HepG2 (cell line): ENCODE data around the gene GLT1D1. TPM values are rescaled to one million over a fixed set of nuclear protein-coding genes. Genes with fewer than 3 reads are reported as not detected.

Source experiments
- AHR ChIP-seq: IDR thresholded peaks from 2 replicates; pipeline ENCODE4 v1.6.1; 2018; ENCODE audit warnings: missing genetic modification reagents, missing compliant biosample characterization
- EEA1 ChIP-seq: sonication (generic); formaldehyde crosslinking; IDR thresholded peaks from 2 replicates; pipeline ENCODE4 v1.5.1; 2020; ENCODE audit warnings: mild to moderate bottlenecking, missing genetic modification reagents, borderline replicate concordance
- GABPA ChIP-seq, 2 experiments: IDR thresholded peaks; 2 replicates each; pipeline ENCODE4 v1.6.1; 2011 to 2016; ENCODE audit warnings: low read depth in 2 of 2, low read length in 1 of 2, missing biosample characterization in 1 of 2, missing genetic modification characterization in 1 of 2
- PRMT3 ChIP-seq: sonication (generic); formaldehyde crosslinking; IDR thresholded peaks from 2 replicates; pipeline ENCODE4 v1.8.1; 2022; ENCODE audit warnings: low read depth, mild to moderate bottlenecking, moderate library complexity, missing genetic modification reagents, borderline replicate concordance
- WIZ ChIP-seq: sonication (generic); formaldehyde crosslinking; IDR thresholded peaks from 2 replicates; pipeline ENCODE4 v1.5.1; 2020; ENCODE audit warnings: mild to moderate bottlenecking, missing genetic modification reagents
- ZIK1 ChIP-seq: sonication (generic); formaldehyde crosslinking; IDR thresholded peaks from 2 replicates; pipeline ENCODE4 v1.5.0; 2020; ENCODE audit warnings: mild to moderate bottlenecking, low read depth, missing genetic modification reagents, borderline replicate concordance
- ZNF326 ChIP-seq: sonication (generic); formaldehyde crosslinking; IDR thresholded peaks from 2 replicates; pipeline ENCODE4 v1.4.0; 2020; ENCODE audit warnings: missing genetic modification reagents, borderline replicate concordance
- ZNF75D ChIP-seq: sonication (generic); formaldehyde crosslinking; IDR thresholded peaks from 2 replicates; pipeline ENCODE4 v1.8.1; 2023; ENCODE audit warnings: missing genetic modification reagents, mild to moderate bottlenecking, borderline replicate concordance
- ZSCAN31 ChIP-seq: sonication (generic); formaldehyde crosslinking; IDR thresholded peaks from 2 replicates; pipeline ENCODE4 v1.5.0; 2020; ENCODE audit warnings: low read depth, mild to moderate bottlenecking, missing genetic modification reagents
- polyA plus RNA-seq, 8 experiments: library from polyadenylated mRNA; depleted of rRNA in 3 of 8; stranded (reverse) in 7 of 8; unstranded in 1 of 8; fragments of >200 nt; fragmentation: Illumina TruSeq in 4 of 8; extraction: Trizol in 4 of 8; gene quantifications; 2 replicates each; pipeline versions ENCODE4 v1.2.1 to v1.2.3, GENCODE V29; 2011 to 2016; ENCODE audit warnings: low read depth in 4 of 8, missing spikeins in 1 of 8, mixed read lengths in 1 of 8; ENCODE audit not compliant: insufficient read depth in 1 of 8
- total RNA-seq, 5 experiments: library from RNA; depleted of rRNA; stranded (reverse); fragments of >200 nt; fragmentation: Illumina TruSeq; extraction: Trizol; gene quantifications; 2 replicates each; pipeline ENCODE4 v1.2.3, GENCODE V29; 2016; ENCODE audit warnings: low read depth in 1 of 5
- TF ChIP-seq, protein P1 (sequence below): sonication (generic); formaldehyde crosslinking; IDR thresholded peaks from 2 replicates; pipeline ENCODE4 v1.4.0; 2020; ENCODE audit warnings: mild to moderate bottlenecking, missing genetic modification reagents
- TF ChIP-seq, protein P2 (sequence below): sonication (generic); formaldehyde crosslinking; IDR thresholded peaks from 2 replicates; pipeline ENCODE4 v1.5.1; 2020; ENCODE audit warnings: missing genetic modification reagents, mild to moderate bottlenecking, borderline replicate concordance
- TF ChIP-seq, protein P3 (sequence below): sonication (generic); formaldehyde crosslinking; conservative IDR thresholded peaks from 2 replicates; pipeline ENCODE4 v1.5.0; 2020; ENCODE audit warnings: missing genetic modification reagents
- TF ChIP-seq, protein P4 (sequence below): sonication (generic); formaldehyde crosslinking; IDR thresholded peaks from 2 replicates; pipeline ENCODE4 v1.5.0; 2020; ENCODE audit warnings: missing genetic modification reagents

Gene GLT1D1
- total and polyA plus RNA-seq, 2 of the 13 experiments (the other 11 are each of a cell fraction or from before 2014, with no cell fraction given): 0.09 to 0.17 TPM

DNA sequence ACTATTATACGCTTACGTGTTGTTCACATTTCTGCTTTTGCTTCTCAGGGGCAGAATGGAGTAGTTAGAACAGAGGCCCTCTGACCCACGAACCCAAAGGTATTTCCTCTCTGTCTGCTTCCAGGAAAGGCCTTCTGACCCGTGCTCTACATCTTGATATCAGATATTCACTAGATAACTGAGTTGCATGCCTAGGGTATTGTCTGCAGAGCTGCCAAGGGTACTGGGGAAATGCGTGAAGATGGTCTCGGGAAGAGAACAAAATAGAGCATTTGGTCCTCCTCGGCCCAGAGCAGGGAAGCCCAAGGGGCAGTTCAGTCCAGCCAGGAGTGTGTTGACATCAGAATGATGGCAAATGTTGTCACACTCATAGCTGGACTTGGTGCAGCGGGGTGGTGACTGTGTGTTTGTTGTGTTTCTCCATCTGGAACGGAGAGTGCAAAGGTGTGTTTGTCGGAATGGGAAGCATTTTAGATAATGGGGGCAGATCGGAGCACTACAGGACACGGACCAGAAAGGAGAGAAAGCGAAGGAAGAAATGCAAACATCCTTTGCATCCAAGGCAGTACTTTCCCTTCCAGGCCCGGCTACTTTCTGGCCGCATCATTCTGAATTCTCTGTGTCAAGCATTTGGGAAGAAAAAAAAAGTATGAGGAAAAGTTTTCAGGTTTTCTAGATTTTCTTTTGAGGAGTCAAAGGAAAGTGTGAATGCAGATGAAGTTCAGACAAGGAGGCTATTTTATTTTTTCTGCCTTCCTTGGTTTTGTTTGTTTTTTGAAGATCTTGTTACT is 8.1 kb downstream of the GLT1D1 start (continued):
- TF ChIP-seq, protein P1, sequence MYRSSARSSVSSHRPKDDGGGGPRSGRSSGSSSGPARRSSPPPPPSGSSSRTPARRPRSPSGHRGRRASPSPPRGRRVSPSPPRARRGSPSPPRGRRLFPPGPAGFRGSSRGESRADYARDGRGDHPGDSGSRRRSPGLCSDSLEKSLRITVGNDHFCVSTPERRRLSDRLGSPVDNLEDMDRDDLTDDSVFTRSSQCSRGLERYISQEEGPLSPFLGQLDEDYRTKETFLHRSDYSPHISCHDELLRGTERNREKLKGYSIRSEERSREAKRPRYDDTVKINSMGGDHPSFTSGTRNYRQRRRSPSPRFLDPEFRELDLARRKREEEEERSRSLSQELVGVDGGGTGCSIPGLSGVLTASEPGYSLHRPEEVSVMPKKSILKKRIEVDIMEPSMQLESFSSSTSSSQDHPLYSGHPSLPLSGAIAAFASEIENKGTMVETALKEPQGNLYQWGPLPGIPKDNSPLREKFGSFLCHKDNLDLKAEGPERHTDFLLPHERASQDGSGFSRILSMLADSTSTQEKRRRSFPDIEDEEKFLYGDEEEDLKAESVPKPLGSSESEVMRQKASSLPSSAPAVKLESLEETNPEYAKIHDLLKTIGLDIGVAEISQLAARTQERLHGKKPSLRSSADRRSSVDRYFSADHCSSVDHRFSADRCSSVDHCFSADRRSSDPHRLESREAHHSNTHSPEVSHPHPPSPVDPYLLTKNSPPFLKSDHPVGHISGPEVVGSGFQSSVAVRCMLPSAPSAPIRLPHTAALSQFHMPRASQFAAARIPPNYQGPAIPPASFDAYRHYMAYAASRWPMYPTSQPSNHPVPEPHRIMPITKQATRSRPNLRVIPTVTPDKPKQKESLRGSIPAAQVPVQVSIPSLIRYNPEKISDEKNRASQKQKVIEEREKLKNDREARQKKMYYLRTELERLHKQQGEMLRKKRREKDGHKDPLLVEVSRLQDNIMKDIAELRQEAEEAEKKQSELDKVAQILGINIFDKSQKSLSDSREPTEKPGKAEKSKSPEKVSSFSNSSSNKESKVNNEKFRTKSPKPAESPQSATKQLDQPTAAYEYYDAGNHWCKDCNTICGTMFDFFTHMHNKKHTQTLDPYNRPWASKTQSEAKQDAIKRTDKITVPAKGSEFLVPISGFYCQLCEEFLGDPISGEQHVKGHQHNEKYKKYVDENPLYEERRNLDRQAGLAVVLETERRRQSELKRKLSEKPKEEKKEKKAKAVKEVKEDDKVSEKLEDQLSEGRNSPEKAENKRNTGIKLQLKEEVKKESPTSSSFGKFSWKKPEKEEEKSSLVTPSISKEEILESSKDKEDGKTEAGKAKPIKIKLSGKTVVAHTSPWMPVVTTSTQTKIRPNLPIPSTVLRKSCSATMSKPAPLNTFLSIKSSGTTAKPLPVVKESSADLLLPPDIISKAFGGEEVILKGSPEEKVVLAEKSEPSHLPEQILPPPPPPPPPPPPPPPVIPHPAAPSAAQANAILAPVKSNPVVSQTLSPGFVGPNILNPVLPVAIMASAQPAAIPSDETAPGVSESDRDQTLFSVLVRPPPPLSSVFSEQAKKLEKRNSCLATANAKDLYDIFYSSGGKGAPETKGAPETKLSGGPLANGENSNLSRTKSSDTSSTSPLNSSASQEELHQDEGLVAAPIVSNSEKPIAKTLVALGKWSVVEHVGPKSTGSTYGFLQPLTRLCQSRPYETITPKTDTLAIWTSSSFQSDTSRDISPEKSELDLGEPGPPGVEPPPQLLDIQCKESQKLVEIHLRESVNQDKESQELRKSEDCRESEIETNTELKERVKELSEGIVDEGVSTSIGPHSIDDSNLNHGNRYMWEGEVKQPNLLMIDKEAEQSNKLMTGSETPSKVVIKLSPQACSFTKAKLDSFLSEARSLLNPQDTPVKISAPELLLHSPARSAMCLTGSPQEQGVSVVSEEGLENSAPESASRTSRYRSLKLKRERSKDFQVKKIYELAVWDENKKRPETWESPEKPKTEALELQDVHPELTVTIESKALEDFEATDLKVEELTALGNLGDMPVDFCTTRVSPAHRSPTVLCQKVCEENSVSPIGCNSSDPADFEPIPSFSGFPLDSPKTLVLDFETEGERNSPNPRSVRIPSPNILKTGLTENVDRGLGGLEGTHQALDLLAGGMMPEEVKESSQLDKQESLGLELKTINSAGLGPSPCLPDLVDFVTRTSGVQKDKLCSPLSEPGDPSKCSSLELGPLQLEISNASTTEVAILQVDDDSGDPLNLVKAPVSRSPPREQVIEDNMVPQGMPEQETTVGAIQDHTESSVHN (CRISPR knock-in tag): no peak
- TF ChIP-seq ZSCAN31 (0 out of 2 replicates have a peak, but pooled peaks have one; percentile 3), GABPA (IDR thresholded peaks at IDR 0.05; ENCODE audit: low read depth, low read length) (no peak), GABPA (CRISPR knock-in tag; IDR thresholded peaks at IDR 0.05; ENCODE audit: low read depth) (peak; percentile 60), WIZ (CRISPR knock-in tag) (no peak), ZIK1 (no peak), AHR (CRISPR knock-in tag) (no peak), ZNF326 (CRISPR knock-in tag) (no peak), PRMT3 (no peak), EEA1 (CRISPR knock-in tag) (no peak), ZNF75D (CRISPR knock-in tag) (no peak)
- TF ChIP-seq, protein P2, sequence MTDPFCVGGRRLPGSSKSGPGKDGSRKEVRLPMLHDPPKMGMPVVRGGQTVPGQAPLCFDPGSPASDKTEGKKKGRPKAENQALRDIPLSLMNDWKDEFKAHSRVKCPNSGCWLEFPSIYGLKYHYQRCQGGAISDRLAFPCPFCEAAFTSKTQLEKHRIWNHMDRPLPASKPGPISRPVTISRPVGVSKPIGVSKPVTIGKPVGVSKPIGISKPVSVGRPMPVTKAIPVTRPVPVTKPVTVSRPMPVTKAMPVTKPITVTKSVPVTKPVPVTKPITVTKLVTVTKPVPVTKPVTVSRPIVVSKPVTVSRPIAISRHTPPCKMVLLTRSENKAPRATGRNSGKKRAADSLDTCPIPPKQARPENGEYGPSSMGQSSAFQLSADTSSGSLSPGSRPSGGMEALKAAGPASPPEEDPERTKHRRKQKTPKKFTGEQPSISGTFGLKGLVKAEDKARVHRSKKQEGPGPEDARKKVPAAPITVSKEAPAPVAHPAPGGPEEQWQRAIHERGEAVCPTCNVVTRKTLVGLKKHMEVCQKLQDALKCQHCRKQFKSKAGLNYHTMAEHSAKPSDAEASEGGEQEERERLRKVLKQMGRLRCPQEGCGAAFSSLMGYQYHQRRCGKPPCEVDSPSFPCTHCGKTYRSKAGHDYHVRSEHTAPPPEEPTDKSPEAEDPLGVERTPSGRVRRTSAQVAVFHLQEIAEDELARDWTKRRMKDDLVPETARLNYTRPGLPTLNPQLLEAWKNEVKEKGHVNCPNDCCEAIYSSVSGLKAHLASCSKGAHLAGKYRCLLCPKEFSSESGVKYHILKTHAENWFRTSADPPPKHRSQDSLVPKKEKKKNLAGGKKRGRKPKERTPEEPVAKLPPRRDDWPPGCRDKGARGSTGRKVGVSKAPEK: no peak
- TF ChIP-seq, protein P3, sequence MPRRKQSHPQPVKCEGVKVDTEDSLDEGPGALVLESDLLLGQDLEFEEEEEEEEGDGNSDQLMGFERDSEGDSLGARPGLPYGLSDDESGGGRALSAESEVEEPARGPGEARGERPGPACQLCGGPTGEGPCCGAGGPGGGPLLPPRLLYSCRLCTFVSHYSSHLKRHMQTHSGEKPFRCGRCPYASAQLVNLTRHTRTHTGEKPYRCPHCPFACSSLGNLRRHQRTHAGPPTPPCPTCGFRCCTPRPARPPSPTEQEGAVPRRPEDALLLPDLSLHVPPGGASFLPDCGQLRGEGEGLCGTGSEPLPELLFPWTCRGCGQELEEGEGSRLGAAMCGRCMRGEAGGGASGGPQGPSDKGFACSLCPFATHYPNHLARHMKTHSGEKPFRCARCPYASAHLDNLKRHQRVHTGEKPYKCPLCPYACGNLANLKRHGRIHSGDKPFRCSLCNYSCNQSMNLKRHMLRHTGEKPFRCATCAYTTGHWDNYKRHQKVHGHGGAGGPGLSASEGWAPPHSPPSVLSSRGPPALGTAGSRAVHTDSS (CRISPR knock-in tag): no peak
- TF ChIP-seq, protein P4, sequence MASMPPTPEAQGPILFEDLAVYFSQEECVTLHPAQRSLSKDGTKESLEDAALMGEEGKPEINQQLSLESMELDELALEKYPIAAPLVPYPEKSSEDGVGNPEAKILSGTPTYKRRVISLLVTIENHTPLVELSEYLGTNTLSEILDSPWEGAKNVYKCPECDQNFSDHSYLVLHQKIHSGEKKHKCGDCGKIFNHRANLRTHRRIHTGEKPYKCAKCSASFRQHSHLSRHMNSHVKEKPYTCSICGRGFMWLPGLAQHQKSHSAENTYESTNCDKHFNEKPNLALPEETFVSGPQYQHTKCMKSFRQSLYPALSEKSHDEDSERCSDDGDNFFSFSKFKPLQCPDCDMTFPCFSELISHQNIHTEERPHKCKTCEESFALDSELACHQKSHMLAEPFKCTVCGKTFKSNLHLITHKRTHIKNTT (CRISPR knock-in tag): no peak
